PC-3 (cell line): ENCODE measurements around the gene SPSB1.

ENCODE experiments used
- EZH2phosphoT487 ChIP-seq: fragments of 300-600 bp; sonication (generic); IDR thresholded peaks from 2 replicates; pipeline ENCODE4 v1.6.1; 2018; ENCODE audit warnings: mild to moderate bottlenecking, antibody characterized with exemption, low read length, borderline replicate concordance
- TF ChIP-seq, protein P1 (sequence below): fragments of 300-600 bp; sonication (generic); conservative IDR thresholded peaks from 2 replicates; pipeline ENCODE4 v1.5.1; 2017; ENCODE audit warnings: antibody characterized with exemption, low read depth, mild to moderate bottlenecking, low read length

DNA sequence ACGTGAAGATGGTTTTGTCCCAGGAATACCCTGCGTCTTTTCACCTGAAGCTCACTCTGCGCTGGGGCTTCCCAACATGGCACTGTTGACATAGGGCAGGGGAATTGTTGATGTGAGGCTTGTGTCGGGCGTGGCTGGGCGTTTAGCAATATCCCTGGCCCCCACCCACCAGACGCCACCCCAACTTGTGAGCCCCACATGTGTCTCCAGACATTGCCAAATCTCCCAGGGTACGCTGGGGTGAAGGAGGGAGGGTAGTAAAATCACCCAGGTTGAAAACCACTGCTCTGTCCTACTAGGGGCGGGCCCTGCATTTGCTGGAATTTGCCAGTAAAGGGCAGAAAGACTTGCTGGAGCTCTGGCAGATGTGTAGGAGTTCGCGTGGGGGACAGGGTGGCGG is 36.0 kb downstream of the SPSB1 start:
- TF ChIP-seq, protein P1, sequence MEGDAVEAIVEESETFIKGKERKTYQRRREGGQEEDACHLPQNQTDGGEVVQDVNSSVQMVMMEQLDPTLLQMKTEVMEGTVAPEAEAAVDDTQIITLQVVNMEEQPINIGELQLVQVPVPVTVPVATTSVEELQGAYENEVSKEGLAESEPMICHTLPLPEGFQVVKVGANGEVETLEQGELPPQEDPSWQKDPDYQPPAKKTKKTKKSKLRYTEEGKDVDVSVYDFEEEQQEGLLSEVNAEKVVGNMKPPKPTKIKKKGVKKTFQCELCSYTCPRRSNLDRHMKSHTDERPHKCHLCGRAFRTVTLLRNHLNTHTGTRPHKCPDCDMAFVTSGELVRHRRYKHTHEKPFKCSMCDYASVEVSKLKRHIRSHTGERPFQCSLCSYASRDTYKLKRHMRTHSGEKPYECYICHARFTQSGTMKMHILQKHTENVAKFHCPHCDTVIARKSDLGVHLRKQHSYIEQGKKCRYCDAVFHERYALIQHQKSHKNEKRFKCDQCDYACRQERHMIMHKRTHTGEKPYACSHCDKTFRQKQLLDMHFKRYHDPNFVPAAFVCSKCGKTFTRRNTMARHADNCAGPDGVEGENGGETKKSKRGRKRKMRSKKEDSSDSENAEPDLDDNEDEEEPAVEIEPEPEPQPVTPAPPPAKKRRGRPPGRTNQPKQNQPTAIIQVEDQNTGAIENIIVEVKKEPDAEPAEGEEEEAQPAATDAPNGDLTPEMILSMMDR: no peak
- TF ChIP-seq EZH2phosphoT487: no peak
